ENCODE results near the gene CASD1.

Gene CASD1

DNA sequence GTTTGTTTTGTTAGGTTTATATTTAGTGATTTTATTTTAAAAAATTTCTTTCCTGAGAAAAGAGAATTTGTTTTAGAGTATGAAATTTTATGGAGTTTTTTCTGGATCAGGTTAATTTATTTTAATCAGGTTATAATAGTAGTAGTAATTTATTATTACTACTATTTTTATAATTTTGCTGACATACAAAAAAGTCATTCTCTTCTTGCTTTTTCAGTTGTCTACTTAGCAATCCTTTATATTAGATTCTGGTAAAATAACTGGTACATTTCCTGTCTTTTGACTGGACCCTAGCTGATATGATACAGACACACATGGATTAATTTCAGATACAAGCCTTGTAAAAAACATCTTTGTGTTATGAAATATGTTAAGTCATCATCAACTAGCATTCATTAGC lies 5.3 kb downstream of the CASD1 start:
- TF ChIP-seq, protein P1, sequence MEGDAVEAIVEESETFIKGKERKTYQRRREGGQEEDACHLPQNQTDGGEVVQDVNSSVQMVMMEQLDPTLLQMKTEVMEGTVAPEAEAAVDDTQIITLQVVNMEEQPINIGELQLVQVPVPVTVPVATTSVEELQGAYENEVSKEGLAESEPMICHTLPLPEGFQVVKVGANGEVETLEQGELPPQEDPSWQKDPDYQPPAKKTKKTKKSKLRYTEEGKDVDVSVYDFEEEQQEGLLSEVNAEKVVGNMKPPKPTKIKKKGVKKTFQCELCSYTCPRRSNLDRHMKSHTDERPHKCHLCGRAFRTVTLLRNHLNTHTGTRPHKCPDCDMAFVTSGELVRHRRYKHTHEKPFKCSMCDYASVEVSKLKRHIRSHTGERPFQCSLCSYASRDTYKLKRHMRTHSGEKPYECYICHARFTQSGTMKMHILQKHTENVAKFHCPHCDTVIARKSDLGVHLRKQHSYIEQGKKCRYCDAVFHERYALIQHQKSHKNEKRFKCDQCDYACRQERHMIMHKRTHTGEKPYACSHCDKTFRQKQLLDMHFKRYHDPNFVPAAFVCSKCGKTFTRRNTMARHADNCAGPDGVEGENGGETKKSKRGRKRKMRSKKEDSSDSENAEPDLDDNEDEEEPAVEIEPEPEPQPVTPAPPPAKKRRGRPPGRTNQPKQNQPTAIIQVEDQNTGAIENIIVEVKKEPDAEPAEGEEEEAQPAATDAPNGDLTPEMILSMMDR (IDR thresholded peaks at IDR 0.05; ENCODE audit: low read depth, low read length) = no peak
- Histone ChIP-seq H3K4me1 (peaks cover 8% of the 10 kb centered on the region; the same call in 1 of the 2 replicates), H3K36me3 (no peaks in the 10 kb centered on the region), H3K4me3 (ENCODE audit: low read depth, low read length) (no peak overlapping the region), H3K27me3 (no peaks in the 10 kb centered on the region), H3K9me3 (no peaks in the 10 kb centered on the region)
- DNase-seq = no peak

DNA sequence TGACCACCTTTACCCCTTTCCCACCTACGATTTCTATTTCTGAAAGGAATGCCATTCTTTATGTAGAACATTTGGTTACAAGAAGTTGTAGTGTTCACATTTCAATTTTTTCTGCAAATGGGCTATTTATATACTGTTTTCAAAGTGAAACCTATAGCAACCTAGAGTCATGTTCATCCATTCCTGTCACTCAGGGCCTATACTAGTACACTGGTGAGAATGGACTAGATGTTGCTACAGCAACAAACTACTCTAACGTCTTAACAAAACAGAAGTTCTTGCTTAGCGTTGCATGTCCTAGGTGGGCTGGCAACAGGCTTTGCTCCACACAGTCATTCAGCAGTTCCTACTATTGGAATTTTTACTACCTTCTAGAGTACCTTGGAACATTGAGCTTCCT lies 16.3 kb downstream of the CASD1 start:
- Histone ChIP-seq H3K36me3 (peaks cover 3% of the 10 kb centered on the region; the same call in 1 of the 2 replicates), H3K4me3 (ENCODE audit: low read depth, low read length) (no peak overlapping the region), H3K4me1 (no peaks in the 10 kb centered on the region), H3K27me3 (no peaks in the 10 kb centered on the region), H3K9me3 (no peaks in the 10 kb centered on the region)
- TF ChIP-seq, protein P1 (IDR thresholded peaks at IDR 0.05; ENCODE audit: low read depth, low read length) = no peak
- no peak for DNase-seq

DNA sequence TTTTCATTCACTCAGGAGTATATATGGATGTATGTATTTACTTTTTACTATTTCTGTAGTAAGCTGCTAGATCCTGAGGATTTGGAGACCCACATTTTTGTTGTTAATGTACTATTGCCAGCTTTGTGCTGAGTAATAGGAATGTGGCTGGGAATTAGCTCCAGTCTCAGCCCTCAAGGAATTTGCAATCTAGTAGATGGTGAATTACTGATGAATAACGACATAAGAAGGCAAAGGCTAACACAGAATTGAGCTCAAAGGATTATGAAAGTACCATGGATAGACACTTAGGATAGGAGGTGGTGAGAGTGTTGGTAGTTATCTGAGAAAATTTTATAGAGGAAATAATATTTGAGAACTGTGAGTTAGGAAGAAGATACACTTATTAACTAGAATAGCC lies 19.9 kb downstream of the CASD1 start:
- Histone ChIP-seq H3K4me1 (no peaks in the 10 kb centered on the region), H3K9me3 (no peaks in the 10 kb centered on the region), H3K4me3 (ENCODE audit: low read depth, low read length) (no peak overlapping the region), H3K27me3 (no peaks in the 10 kb centered on the region), H3K36me3 (peaks cover under 1% of the 10 kb centered on the region; the same call in 1 of the 2 replicates)
- TF ChIP-seq, protein P1 (IDR thresholded peaks at IDR 0.05; ENCODE audit: low read depth, low read length) = no peak
- no peak for DNase-seq

DNA sequence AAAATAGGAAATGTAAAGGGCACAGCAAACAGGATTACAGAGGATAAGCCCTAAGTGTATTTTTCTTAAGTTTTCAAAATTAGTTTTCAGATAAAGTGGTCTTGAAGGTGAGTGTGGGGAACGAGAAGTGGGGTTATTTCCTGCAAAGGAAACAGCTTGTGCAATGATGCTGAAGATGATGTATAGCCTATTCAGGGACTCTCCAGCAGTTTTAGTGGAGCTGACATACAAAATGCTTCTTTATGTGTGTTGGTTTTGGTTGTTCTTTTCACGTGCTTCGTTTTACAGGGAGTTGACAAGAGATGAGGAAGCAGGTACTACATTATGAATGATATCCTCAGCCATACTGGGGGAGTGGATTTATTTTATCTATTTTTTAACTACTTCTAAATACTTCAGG lies 20.5 kb downstream of the CASD1 start:
- Histone ChIP-seq H3K36me3 (peaks cover 3% of the 10 kb centered on the region; the same call in 1 of the 2 replicates), H3K4me3 (ENCODE audit: low read depth, low read length) (no peak overlapping the region)
- no peak for DNase-seq

DNA sequence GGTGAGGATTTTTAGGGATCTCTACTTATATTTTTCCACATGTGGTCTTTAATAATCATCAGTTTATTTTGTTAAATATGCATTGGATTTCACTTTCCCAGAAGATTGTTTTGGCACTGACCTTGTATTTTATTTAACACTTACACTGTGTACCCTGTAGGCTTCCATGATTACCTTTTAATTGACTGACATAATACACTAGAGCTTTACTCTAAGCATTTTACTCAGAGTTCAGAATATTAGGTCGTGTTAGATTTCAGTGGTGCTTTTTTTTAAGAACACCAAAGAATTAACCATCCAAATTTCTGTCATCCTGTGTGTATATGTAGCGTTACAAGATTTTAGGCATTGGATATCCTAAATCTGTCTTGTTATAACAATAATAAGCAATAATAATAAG lies 23.1 kb downstream of the CASD1 start:
- TF ChIP-seq, protein P1 (IDR thresholded peaks at IDR 0.05; ENCODE audit: low read depth, low read length) = no peak
- DNase-seq = no peak
- H3K27me3 ChIP-seq = no peaks in the 10 kb centered on the region
- no peaks in the 10 kb centered on the region for H3K9me3 ChIP-seq
- H3K36me3 ChIP-seq = peaks cover 3% of the 10 kb centered on the region; the same call in 1 of the 2 replicates
- H3K4me3 ChIP-seq (ENCODE audit: low read depth, low read length) = no peak overlapping the region
- no peaks in the 10 kb centered on the region for H3K4me1 ChIP-seq

More for the DNA sequence above, 20.5 kb downstream of the CASD1 start:
- H3K9me3 ChIP-seq = no peaks in the 10 kb centered on the region
- no peaks in the 10 kb centered on the region for H3K27me3 ChIP-seq
- no peaks in the 10 kb centered on the region for H3K4me1 ChIP-seq
- TF ChIP-seq, protein P1 (IDR thresholded peaks at IDR 0.05; ENCODE audit: low read depth, low read length) = no peak

DNA sequence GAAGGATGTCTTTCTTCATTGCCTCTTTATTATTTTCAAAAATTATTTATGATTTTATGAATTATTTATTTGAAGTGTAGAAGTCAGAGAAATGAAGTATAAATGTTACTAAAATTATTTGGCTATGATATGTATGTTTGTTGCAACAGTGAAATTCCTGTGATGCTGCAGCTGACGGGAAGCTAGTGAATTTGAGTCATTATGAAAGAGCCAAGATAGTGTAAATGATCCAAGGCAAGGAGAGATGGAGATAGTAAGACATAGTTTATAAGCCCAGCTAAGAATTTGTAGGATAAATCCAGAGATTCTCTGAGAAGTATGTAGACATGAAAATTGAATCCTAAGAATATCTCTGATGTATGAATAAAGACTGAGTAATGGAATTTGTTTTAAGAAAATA lies 30.8 kb downstream of the CASD1 start:
- no peaks in the 10 kb centered on the region for H3K27me3 ChIP-seq
- no peak overlapping the region for H3K4me3 ChIP-seq (ENCODE audit: low read depth, low read length)
- H3K36me3 ChIP-seq = no peaks in the 10 kb centered on the region
- H3K4me1 ChIP-seq = peaks cover 11% of the 10 kb centered on the region; the same call in 1 of the 2 replicates
- TF ChIP-seq, protein P1 (IDR thresholded peaks at IDR 0.05; ENCODE audit: low read depth, low read length) = no peak
- no peaks in the 10 kb centered on the region for H3K9me3 ChIP-seq
- DNase-seq = no peak
